ENCODE measurements around the gene CXCR4.

DNA sequence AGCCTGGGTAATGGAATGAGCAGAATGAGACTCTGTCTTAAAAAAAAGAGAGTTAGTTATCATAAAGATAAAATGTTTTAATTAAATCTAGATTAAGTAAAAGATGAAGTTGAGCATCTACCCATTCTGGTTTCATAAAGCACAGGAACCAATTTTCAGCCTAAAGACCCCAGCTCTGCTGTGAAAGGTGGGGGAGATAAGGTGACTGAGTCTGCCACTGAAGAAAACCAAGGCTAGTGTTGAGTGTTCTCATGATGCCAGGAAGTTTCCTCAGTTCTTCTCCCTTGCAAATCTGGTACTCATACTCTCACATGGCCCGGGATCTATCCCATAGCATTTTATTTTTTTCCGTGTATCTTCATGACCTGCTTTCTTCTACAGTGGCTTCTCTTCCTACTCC is 10.4 kb upstream of the CXCR4 start:
- TF ChIP-seq CTCF (IDR thresholded peaks at IDR 0.05) (no peak), POLR2A (IDR thresholded peaks at IDR 0.05) (no peak)

Data from testis (tissue), 2 donors.